ENCODE results near the gene SOCS3. TPM values are rescaled to one million over a fixed set of nuclear protein-coding genes. Genes with fewer than 3 reads are reported as not detected.

Gene SOCS3
- total RNA-seq, 1 donor from 2014 or later = 29.0 TPM

DNA sequence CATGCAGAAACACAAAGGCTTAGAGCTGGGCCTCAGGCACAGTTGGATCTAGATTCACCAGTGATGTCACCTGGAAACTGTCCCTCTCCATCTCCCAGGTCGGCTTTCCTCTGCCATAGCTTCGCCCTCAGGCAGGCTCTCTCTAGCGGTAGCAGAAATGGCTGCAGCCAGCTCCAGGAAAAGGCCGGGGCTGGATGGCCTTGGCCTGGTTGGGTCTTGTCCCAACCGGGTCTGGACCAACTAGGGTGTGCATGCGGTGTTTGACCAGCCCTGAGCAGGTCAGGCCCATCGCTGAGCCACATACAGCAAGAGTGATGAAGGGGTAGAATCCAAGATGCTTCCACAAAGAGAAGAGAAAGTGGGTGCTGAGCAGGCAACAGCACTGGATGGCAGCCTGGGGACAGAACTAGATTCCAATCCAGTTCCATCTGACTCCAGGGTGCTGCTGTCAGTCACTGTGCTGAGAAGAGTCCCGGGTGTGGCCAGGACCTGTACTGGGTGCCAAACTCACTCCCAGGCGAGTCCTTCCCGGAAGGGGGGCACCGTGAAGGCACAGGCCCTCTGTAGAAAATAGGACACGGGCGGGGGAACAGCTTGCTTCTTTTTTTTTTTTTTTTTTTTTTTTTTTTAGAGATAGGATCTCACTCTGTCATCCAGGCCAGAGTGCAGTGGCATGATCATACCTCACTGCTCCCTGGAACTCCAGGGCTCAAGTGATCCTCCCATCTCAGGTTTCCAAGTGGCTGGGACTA, 51.8 kb downstream of the SOCS3 start:
- no peak for DNase-seq

DNA sequence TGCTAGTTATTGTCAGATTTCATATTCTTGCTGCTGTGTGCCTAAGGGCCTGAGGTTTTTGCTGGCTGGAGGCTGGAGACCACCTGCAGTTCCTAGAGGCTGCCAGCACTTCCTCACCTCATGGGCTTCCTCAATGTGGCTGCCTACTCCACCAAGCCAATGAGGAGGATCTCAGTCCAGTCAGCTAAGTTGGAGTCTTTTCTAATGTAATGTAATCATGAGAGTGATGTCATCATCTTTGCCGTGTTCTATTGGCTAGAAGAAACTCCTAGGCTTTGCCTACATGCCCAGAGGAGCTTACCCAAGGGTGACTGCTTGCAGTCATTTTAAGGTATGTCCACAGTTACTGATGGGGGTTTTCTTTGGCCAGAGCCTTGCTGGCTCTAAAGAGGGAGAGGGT, 53.0 kb downstream of the SOCS3 start:
- no peak for DNase-seq

Small RNAs within 50 kb of the gene (small RNA-seq; reads per million reads assigned to genes)
- gene RF00415 (ENCODE audit: low replicate concordance) (not detected), gene RN7SL236P (ENCODE audit: low replicate concordance) (not detected)

Other genes with a start within 250 kb of the SOCS3 start
- gene TMC6, start 231.3 kb downstream of the SOCS3 start, total RNA-seq = 16.8 TPM
- 3.2 TPM for gene TMC8, start 229.3 kb downstream of the SOCS3 start, total RNA-seq
- gene C17orf99, start 213.7 kb downstream of the SOCS3 start, total RNA-seq = 0.51 TPM
- gene SYNGR2, start 191.5 kb downstream of the SOCS3 start, total RNA-seq = 59.2 TPM
- gene TK1, start 173.0 kb downstream of the SOCS3 start, total RNA-seq = 19.5 TPM
- gene AFMID, start 172.7 kb downstream of the SOCS3 start, total RNA-seq = 16.6 TPM
- gene BIRC5, start 145.8 kb downstream of the SOCS3 start, total RNA-seq = 20.1 TPM
- gene TMEM235, start 128.4 kb downstream of the SOCS3 start, total RNA-seq = not detected
- 37.7 TPM for gene PGS1, start 18.6 kb upstream of the SOCS3 start, total RNA-seq
- gene DNAH17, start 217.3 kb upstream of the SOCS3 start, total RNA-seq = not detected